ENCODE data around the gene FCSK.

- TF ChIP-seq, protein P1, sequence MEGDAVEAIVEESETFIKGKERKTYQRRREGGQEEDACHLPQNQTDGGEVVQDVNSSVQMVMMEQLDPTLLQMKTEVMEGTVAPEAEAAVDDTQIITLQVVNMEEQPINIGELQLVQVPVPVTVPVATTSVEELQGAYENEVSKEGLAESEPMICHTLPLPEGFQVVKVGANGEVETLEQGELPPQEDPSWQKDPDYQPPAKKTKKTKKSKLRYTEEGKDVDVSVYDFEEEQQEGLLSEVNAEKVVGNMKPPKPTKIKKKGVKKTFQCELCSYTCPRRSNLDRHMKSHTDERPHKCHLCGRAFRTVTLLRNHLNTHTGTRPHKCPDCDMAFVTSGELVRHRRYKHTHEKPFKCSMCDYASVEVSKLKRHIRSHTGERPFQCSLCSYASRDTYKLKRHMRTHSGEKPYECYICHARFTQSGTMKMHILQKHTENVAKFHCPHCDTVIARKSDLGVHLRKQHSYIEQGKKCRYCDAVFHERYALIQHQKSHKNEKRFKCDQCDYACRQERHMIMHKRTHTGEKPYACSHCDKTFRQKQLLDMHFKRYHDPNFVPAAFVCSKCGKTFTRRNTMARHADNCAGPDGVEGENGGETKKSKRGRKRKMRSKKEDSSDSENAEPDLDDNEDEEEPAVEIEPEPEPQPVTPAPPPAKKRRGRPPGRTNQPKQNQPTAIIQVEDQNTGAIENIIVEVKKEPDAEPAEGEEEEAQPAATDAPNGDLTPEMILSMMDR (IDR thresholded peaks at IDR 0.05), result no peak
- peak; percentile 43 for TF ChIP-seq POLR2A (IDR thresholded peaks at IDR 0.05)
Observed at GRCh38 chr16:70523076-70523742, 68.8 kb downstream of the FCSK start, which contains the start of gene COG4.
